Activated T-cell treated with anti-CD3 and anti-CD28 coated beads, Interleukin-2, amount 50 U/mL, for 48 hours (primary cell): ENCODE results near the gene XRRA1.

Experiments
- DNase-seq, 2 experiments: peaks; one replicate each; pipeline ENCODE4 v3.0.0-alpha.2; 2020

XRRA1 gene

GRCh38 chr11:74822170-74822569, 126.7 kb downstream of the XRRA1 start:
- no peak for DNase-seq

- no peak for DNase-seq
Measured at GRCh38 chr11:74820763-74821162, 128.1 kb downstream of the XRRA1 start.

GRCh38 chr11:74819400-74819799, 129.5 kb downstream of the XRRA1 start:
- no peak for DNase-seq

GRCh38 chr11:74818283-74818946, 130.5 kb downstream of the XRRA1 start:
- no peak for DNase-seq

GRCh38 chr11:74816664-74817063, 132.2 kb downstream of the XRRA1 start:
- no peak for DNase-seq

GRCh38 chr11:74815966-74816365, 132.9 kb downstream of the XRRA1 start:
- DNase-seq: no peak

- DNase-seq: no peak
Measured at GRCh38 chr11:74809801-74810200, 139.1 kb downstream of the XRRA1 start.

- DNase-seq: no peak
Measured at GRCh38 chr11:74806267-74806666, 142.6 kb downstream of the XRRA1 start.

- no peak for DNase-seq
Measured at GRCh38 chr11:74791333-74792100, 157.4 kb downstream of the XRRA1 start.
